KMS-11 (cell line): ENCODE data around the gene PTPRT.

ENCODE experiments used
- H2AFZ ChIP-seq: fragments of 200-600 bp; sonication (generic); 2 replicates; pipeline ENCODE4 v1.6.1; 2016; ENCODE audit warnings: antibody characterized with exemption, mixed run types, low read depth
- H3K27ac ChIP-seq: fragments of 200-600 bp; sonication (generic); 2 replicates; pipeline ENCODE4 v1.6.1; 2016; ENCODE audit warnings: mild to moderate bottlenecking, mixed run types
- H3K27me3 ChIP-seq: fragments of 200-600 bp; sonication (generic); 2 replicates; pipeline ENCODE4 v1.6.1; 2017; ENCODE audit warnings: mild to moderate bottlenecking, low read depth, mixed run types, moderate library complexity; ENCODE audit not compliant: insufficient read depth
- H3K36me3 ChIP-seq: fragments of 200-600 bp; sonication (generic); 2 replicates; pipeline ENCODE4 v1.6.1; 2017; ENCODE audit warnings: mild to moderate bottlenecking, mixed run types; ENCODE audit not compliant: insufficient read depth
- H3K4me1 ChIP-seq: fragments of 200-600 bp; sonication (generic); 2 replicates; pipeline ENCODE4 v1.6.1; 2016; ENCODE audit warnings: mild to moderate bottlenecking, low read depth, mixed run types; ENCODE audit not compliant: poor library complexity, severe bottlenecking
- H3K4me2 ChIP-seq: fragments of 200-600 bp; sonication (generic); 2 replicates; pipeline ENCODE4 v1.7.0; 2016; ENCODE audit warnings: mild to moderate bottlenecking, mixed run types
- H3K4me3 ChIP-seq: fragments of 200-600 bp; sonication (generic); IDR thresholded peaks from 2 replicates; pipeline ENCODE4 v1.6.1; 2017; ENCODE audit warnings: low read depth, low read length, mixed read lengths; ENCODE audit not compliant: insufficient read depth
- H3K79me2 ChIP-seq: fragments of 200-600 bp; sonication (generic); 2 replicates; pipeline ENCODE4 v1.6.1; 2016; ENCODE audit warnings: low read depth, mixed run types; ENCODE audit not compliant: insufficient read depth
- H3K9ac ChIP-seq: fragments of 200-600 bp; sonication (generic); 2 replicates; pipeline ENCODE4 v1.6.1; 2016; ENCODE audit warnings: mild to moderate bottlenecking, mixed run types
- H4K20me1 ChIP-seq: fragments of 200-600 bp; sonication (generic); 2 replicates; pipeline ENCODE4 v1.6.1; 2016; ENCODE audit warnings: mild to moderate bottlenecking, mixed run types; ENCODE audit not compliant: insufficient read depth
- CTCF ChIP-seq: fragments of 200-600 bp; sonication (generic); conservative IDR thresholded peaks from 2 replicates; pipeline ENCODE4 v1.6.1; 2017; ENCODE audit warnings: low read depth, mild to moderate bottlenecking, antibody characterized with exemption, low read length, moderate library complexity, mixed read lengths

Gene PTPRT

GRCh38 chr20:42603655-42604054, 586.1 kb downstream of the PTPRT start:
- Histone ChIP-seq H3K79me2 (no peaks in the 10 kb centered on the region), H3K4me2 (no peak overlapping the region), H3K36me3 (no peaks in the 10 kb centered on the region), H4K20me1 (no peaks in the 10 kb centered on the region), H3K27me3 (no peaks in the 10 kb centered on the region), H3K27ac (no peak overlapping the region), H2AFZ (no peak overlapping the region), H3K9ac (no peak overlapping the region), H3K4me1 (no peaks in the 10 kb centered on the region), H3K4me3 (no peak overlapping the region)
- no peak for TF ChIP-seq CTCF

- Histone ChIP-seq H3K36me3 (no peaks in the 10 kb centered on the region), H3K79me2 (no peaks in the 10 kb centered on the region), H4K20me1 (no peaks in the 10 kb centered on the region), H3K4me2 (no peak overlapping the region), H3K4me1 (no peaks in the 10 kb centered on the region), H3K27ac (no peak overlapping the region), H2AFZ (no peak overlapping the region), H3K27me3 (no peaks in the 10 kb centered on the region), H3K4me3 (no peak overlapping the region), H3K9ac (no peak overlapping the region)
- TF ChIP-seq CTCF, result no peak
Observed at GRCh38 chr20:42598581-42598980, 591.1 kb downstream of the PTPRT start.

GRCh38 chr20:42595625-42596024, 594.1 kb downstream of the PTPRT start:
- no peak for TF ChIP-seq CTCF
- no peaks in the 10 kb centered on the region for H3K79me2 ChIP-seq
- H3K9ac ChIP-seq, result no peak overlapping the region
- no peaks in the 10 kb centered on the region for H3K36me3 ChIP-seq
- no peaks in the 10 kb centered on the region for H3K4me1 ChIP-seq
- H3K4me2 ChIP-seq, result no peak overlapping the region
- no peaks in the 10 kb centered on the region for H3K27me3 ChIP-seq
- no peaks in the 10 kb centered on the region for H4K20me1 ChIP-seq
- H3K27ac ChIP-seq, result no peak overlapping the region
- H2AFZ ChIP-seq, result no peak overlapping the region
- H3K4me3 ChIP-seq, result no peak overlapping the region

GRCh38 chr20:42594659-42595058, 595.0 kb downstream of the PTPRT start:
- Histone ChIP-seq H2AFZ (no peak overlapping the region), H3K4me2 (no peak overlapping the region), H3K4me1 (no peaks in the 10 kb centered on the region), H3K27me3 (no peaks in the 10 kb centered on the region), H3K27ac (no peak overlapping the region), H3K79me2 (no peaks in the 10 kb centered on the region), H3K9ac (no peak overlapping the region), H4K20me1 (no peaks in the 10 kb centered on the region), H3K36me3 (no peaks in the 10 kb centered on the region), H3K4me3 (no peak overlapping the region)
- TF ChIP-seq CTCF, result no peak

GRCh38 chr20:42594011-42594410, 595.7 kb downstream of the PTPRT start:
- Histone ChIP-seq H3K27ac (no peak overlapping the region), H3K4me3 (no peak overlapping the region), H3K79me2 (no peaks in the 10 kb centered on the region)

More at GRCh38 chr20:42594011-42594410, 595.7 kb downstream of the PTPRT start:
- Histone ChIP-seq H4K20me1 (no peaks in the 10 kb centered on the region), H3K9ac (no peak overlapping the region), H3K4me2 (no peak overlapping the region), H2AFZ (no peak overlapping the region), H3K4me1 (no peaks in the 10 kb centered on the region), H3K36me3 (no peaks in the 10 kb centered on the region), H3K27me3 (no peaks in the 10 kb centered on the region)
- TF ChIP-seq CTCF, result no peak
